ENCODE data around the gene HPCAL1.

GRCh38 chr2:10271946-10272345 lies 30.8 kb upstream of the HPCAL1 start:
- TF ChIP-seq CTCF (conservative IDR thresholded peaks at IDR 0.05; ENCODE audit: low read depth, low read length) (no peak), ELK1 (IDR thresholded peaks at IDR 0.05; ENCODE audit: borderline replicate concordance, low read depth, low read length) (no peak), MAZ (IDR thresholded peaks at IDR 0.05; ENCODE audit: borderline replicate concordance, low read depth, low read length) (no peak), RAD21 (IDR thresholded peaks at IDR 0.05; ENCODE audit: low read length) (no peak), POLR2A (IDR thresholded peaks at IDR 0.05; ENCODE audit: low read depth, low read length) (no peak), SMC3 (IDR thresholded peaks at IDR 0.05; ENCODE audit: low read depth, low read length) (no peak)
